Smooth muscle cell of trachea (primary cell): ENCODE data around the gene GNG8. TPM values are rescaled to one million over a fixed set of nuclear protein-coding genes. Genes with fewer than 3 reads are reported as not detected.

ENCODE experiments used
- total RNA-seq: library from RNA; depleted of rRNA; stranded (reverse); fragments of >200 nt; gene quantifications from 2 replicates; pipeline ENCODE4 v1.2.1, GENCODE V29; 2014

GNG8 gene
- not detected in 2 replicates for total RNA-seq

DNA sequence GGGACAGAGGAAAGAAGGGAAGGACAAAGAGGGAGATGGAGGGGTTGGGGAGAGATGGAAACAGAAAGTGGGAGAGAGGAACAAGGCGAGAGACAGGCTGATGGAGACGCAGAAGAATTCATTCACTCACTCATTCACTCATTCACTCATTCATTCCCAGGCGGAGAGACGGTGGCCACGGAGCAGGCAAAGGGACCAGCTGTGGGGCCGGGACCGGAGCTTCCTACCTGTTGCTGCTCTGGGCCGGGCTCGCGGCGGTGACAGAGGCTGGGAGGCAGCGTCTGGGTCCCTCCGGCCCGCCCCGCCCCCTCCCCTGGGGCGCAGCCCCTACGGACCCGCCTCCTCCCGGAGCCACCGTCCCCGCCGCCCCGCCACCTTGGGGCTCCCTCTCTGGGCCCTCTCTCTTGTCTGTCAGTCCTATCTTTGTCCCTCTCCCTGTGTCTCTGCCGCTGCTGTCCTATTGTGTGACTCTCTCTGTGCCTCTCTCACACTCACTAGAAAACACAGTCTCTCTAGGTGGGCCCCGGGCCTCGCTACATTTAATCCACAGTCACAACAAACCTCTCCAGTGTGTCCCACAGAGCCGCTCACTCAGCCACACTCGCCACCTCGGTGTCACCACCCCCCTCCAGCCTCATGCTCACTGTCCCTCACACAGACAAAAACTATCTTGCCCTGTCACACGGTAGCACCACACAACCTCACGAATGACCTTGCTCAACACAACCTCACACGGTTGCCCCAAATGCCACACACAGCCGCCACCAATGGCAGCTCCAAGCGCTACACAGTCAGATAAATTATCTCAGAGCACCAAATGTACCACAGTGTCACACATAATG, at the start of gene GNG8:
TSS of gene GNG8 (minus strand) at position 283 of the 842 bp plus-strand sequence. CDS start 1,520 bp downstream, outside the sequence.

DNA sequence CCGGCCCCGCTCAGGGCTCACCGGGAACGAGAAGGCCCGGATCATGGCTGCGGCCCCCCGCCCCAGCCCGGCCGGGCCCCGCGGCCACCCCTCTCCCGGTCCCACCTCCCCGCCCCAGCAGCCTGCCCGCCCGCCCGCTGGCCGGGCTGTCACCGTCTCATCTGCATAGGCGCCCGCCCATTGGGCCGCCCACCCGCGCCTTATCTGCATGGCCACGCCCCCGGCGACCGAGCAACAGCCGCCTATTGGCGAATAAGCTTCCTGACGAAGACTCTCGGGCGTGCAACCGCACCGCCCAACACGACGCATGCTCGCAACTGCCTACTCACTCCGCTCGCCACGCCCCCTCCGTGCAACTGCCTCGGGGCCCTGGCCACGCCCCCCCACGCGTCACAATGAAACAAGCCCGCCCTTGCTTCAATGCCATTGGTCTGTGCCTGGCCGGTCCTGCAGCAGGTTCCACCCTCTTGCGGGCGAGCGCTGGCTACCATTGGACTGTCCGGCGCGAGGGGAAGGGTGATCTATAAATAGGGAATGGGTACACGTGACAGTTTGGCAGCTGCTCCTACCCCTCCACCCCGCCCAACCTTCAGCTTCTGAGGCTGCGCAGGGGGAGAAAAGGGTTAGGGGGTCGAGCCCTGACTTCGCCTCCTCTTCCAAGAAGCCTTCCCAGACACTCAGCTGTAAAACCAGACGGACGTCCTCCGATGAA, 25.2 kb upstream of the GNG8 start, which contains the start of gene DACT3:
TSS of gene DACT3 (minus strand) at position 163 of the 712 bp plus-strand sequence. CDS start at position 45, 118 bp downstream.

GRCh38 chr19:46624958-46625661, 10.9 kb downstream of the GNG8 start, which contains the start of gene PTGIR:
Gene PTGIR (minus strand): TSS chr19:46625089. CDS start chr19:46624225, 864 bp downstream.

GRCh38 chr19:46601318-46602224, 34.4 kb downstream of the GNG8 start, which contains the start of gene CALM3:
Gene CALM3 (plus strand): TSS chr19:46601330. CDS start chr19:46601435, 105 bp downstream.

Other genes with a start within 250 kb of the GNG8 start
- gene CCDC8, start 222.6 kb downstream of the GNG8 start, total RNA-seq, result 29.8 and 34.2 TPM in 2 replicates
- gene PNMA8C, start 207.3 kb downstream of the GNG8 start, total RNA-seq, result under 0.01 and 0.15 TPM in 2 replicates
- 2.5 and 17.3 TPM in 2 replicates for gene PNMA8A, start 164.6 kb downstream of the GNG8 start, total RNA-seq
- gene PNMA8B, start 140.3 kb downstream of the GNG8 start, total RNA-seq, result 2.8 and 5.6 TPM in 2 replicates
- 245 and 374 TPM in 2 replicates for gene CALM3, start 34.9 kb downstream of the GNG8 start, total RNA-seq
- 2.9 and 6.8 TPM in 2 replicates for gene PTGIR, start 11.1 kb downstream of the GNG8 start, total RNA-seq
- gene DACT3, start 25.0 kb upstream of the GNG8 start, total RNA-seq, result 6.5 and 15.5 TPM in 2 replicates
- gene PRKD2, start 80.9 kb upstream of the GNG8 start, total RNA-seq, result 17.4 and 23.0 TPM in 2 replicates
- gene FKRP, start 109.9 kb upstream of the GNG8 start, total RNA-seq, result 19.2 and 29.4 TPM in 2 replicates
- 44.2 and 97.3 TPM in 2 replicates for gene STRN4, start 110.2 kb upstream of the GNG8 start, total RNA-seq
- gene SLC1A5, start 152.4 kb upstream of the GNG8 start, total RNA-seq, result 126 and 275 TPM in 2 replicates
- 169 and 172 TPM in 2 replicates for gene AP2S1, start 214.6 kb upstream of the GNG8 start, total RNA-seq
- 44.7 and 49.3 TPM in 2 replicates for gene ARHGAP35, start 224.8 kb upstream of the GNG8 start, total RNA-seq